HFFc6 (cell line): ENCODE data around the gene ARVCF. TPM values are rescaled to one million over a fixed set of nuclear protein-coding genes. Genes with fewer than 3 reads are reported as not detected.
A peak's percentile ranks its signal among the peaks of the same experiment; 100 is the strongest.

Source experiments
- DNase-seq: peaks from one replicate; pipeline ENCODE4 v3.0.0-alpha.2; 2018
- H3K27ac Mint-ChIP-seq: 2 replicates; pipeline ENCODE4 v1.8.0; 2020; ENCODE audit warnings: mild to moderate bottlenecking, mixed read lengths
- H3K27me3 Mint-ChIP-seq: 2 replicates; pipeline ENCODE4 v1.8.0; 2021; ENCODE audit warnings: mild to moderate bottlenecking, moderate library complexity, mixed read lengths; ENCODE audit not compliant: insufficient read depth
- H3K36me3 Mint-ChIP-seq: 2 replicates; pipeline ENCODE4 v1.8.0; 2021; ENCODE audit warnings: low read depth, mixed read lengths
- H3K4me1 Mint-ChIP-seq: 2 replicates; pipeline ENCODE4 v1.8.0; 2020; ENCODE audit warnings: low read depth, mixed read lengths
- H3K4me3 Mint-ChIP-seq: 2 replicates; pipeline ENCODE4 v1.8.0; 2020; ENCODE audit warnings: mild to moderate bottlenecking, moderate library complexity, mixed read lengths
- H3K9me3 Mint-ChIP-seq: 2 replicates; pipeline ENCODE4 v1.8.0; 2020; ENCODE audit warnings: mild to moderate bottlenecking, mixed read lengths
- CTCF ChIP-seq: fragments of 200-600 bp; sonication (generic); IDR thresholded peaks from 2 replicates; pipeline ENCODE4 v1.5.0; 2021; ENCODE audit warnings: antibody characterized with exemption, mild to moderate bottlenecking
- total RNA-seq, 6 experiments: library from RNA; stranded (reverse); fragmentation: NEBNext Ultra II Directional; extraction: Animal tissue kit (Norgen Biotek cat#: 25700); gene quantifications; 2 replicates in 1 of 6; 3 replicates in 5 of 6; pipeline ENCODE4 v1.2.3, GENCODE V29; 2021

ARVCF gene
- total RNA-seq, 6 experiments from 2014 or later: 1.5 to 3.3 (median 2.0) TPM

GRCh38 chr22:19972251-19972650 lies 44.4 kb downstream of the ARVCF start:
- Mint-ChIP-seq H3K27me3 (peaks cover 3% of the 10 kb centered on the region; the same call in 1 of the 2 replicates), H3K36me3 (no peaks in the 10 kb centered on the region), H3K4me1 (no peaks in the 10 kb centered on the region), H3K4me3 (no peak overlapping the region), H3K9me3 (no peaks in the 10 kb centered on the region), H3K27ac (no peak overlapping the region)
- no peak for DNase-seq
- TF ChIP-seq CTCF: no peak

- Mint-ChIP-seq H3K4me3 (no peak overlapping the region), H3K36me3 (no peaks in the 10 kb centered on the region), H3K4me1 (no peaks in the 10 kb centered on the region), H3K9me3 (no peaks in the 10 kb centered on the region), H3K27me3 (peaks cover 3% of the 10 kb centered on the region; the same call in 1 of the 2 replicates), H3K27ac (no peak overlapping the region)
- no peak for TF ChIP-seq CTCF
- DNase-seq: no peak
These were observed 45.1 kb downstream of the ARVCF start for GRCh38 chr22:19971276-19972124.

- Mint-ChIP-seq H3K9me3 (no peaks in the 10 kb centered on the region), H3K27me3 (peaks cover 3% of the 10 kb centered on the region; the same call in 1 of the 2 replicates), H3K4me3 (no peak overlapping the region), H3K36me3 (no peaks in the 10 kb centered on the region), H3K27ac (no peak overlapping the region), H3K4me1 (no peaks in the 10 kb centered on the region)
- TF ChIP-seq CTCF: peak; percentile 99
- DNase-seq: no peak
These were observed 45.9 kb downstream of the ARVCF start for GRCh38 chr22:19970479-19971275.

GRCh38 chr22:19970031-19970478 lies 46.6 kb downstream of the ARVCF start:
- H3K4me3 Mint-ChIP-seq: no peak overlapping the region
- no peak overlapping the region for H3K27ac Mint-ChIP-seq

More at GRCh38 chr22:19970031-19970478, 46.6 kb downstream of the ARVCF start:
- no peaks in the 10 kb centered on the region for H3K36me3 Mint-ChIP-seq
- H3K9me3 Mint-ChIP-seq: no peaks in the 10 kb centered on the region
- H3K27me3 Mint-ChIP-seq: peaks cover 3% of the 10 kb centered on the region; the same call in 1 of the 2 replicates
- no peak for TF ChIP-seq CTCF
- no peaks in the 10 kb centered on the region for H3K4me1 Mint-ChIP-seq
- DNase-seq: no peak
